B cell (primary cell): ENCODE measurements around the gene CIITA.

Source experiments
- CTCF ChIP-seq: fragments of 200-600 bp; IDR thresholded peaks from one replicate; pipeline ENCODE4 v1.8.0; 2022; ENCODE audit warnings: antibody characterized with exemption, mild to moderate bottlenecking
- EZH2 ChIP-seq: IDR thresholded peaks from 2 replicates; pipeline ENCODE4 v1.6.1; 2012; ENCODE audit warnings: borderline replicate concordance, low read depth, mild to moderate bottlenecking, moderate library complexity, low read length; ENCODE audit not compliant: insufficient read depth, poor library complexity, severe bottlenecking

GRCh38 chr16:10835281-10835931 is 41.6 kb upstream of the CIITA start:
- no peak for TF ChIP-seq CTCF
- no peak for TF ChIP-seq EZH2
